MM.1S (cell line): ENCODE results near the gene C12orf56.
A peak's percentile ranks its signal among the peaks of the same experiment; 100 is the strongest.
"Not testable (repeated sequence)": the region's sequence is repeated elsewhere in the genome, so short reads cannot be mapped to it uniquely, and the experiment has no call there.

ENCODE experiments used
- DNase-seq: peaks from one replicate; pipeline ENCODE4 v3.0.0-alpha.2; 2015
- H2AFZ ChIP-seq: fragments of 300-600 bp; sonication (generic); 2 replicates; pipeline ENCODE4 v1.6.0; 2016; ENCODE audit warnings: antibody characterized with exemption, low read length
- H3F3A ChIP-seq: fragments of 300-600 bp; sonication (generic); 2 replicates; pipeline ENCODE4 v1.6.1; 2016; ENCODE audit warnings: mild to moderate bottlenecking, antibody characterized with exemption, low read length, moderate library complexity, mixed read lengths; ENCODE audit not compliant: insufficient read depth
- H3K27ac ChIP-seq: fragments of 300-600 bp; sonication (generic); 2 replicates; pipeline ENCODE4 v1.5.1; 2016; ENCODE audit warnings: mild to moderate bottlenecking, low read length
- H3K27me3 ChIP-seq: fragments of 300-600 bp; sonication (generic); replicated peaks from 2 replicates; pipeline ENCODE4 v1.6.0; 2016; ENCODE audit warnings: low read length; ENCODE audit not compliant: insufficient read depth
- H3K36me3 ChIP-seq: fragments of 300-600 bp; sonication (generic); replicated peaks from 2 replicates; pipeline ENCODE4 v1.6.1; 2016; ENCODE audit warnings: mild to moderate bottlenecking, low read length, mixed read lengths; ENCODE audit not compliant: insufficient read depth
- H3K4me1 ChIP-seq: fragments of 300-600 bp; sonication (generic); 2 replicates; pipeline ENCODE4 v1.6.1; 2016; ENCODE audit warnings: low read length, mixed read lengths
- H3K4me2 ChIP-seq: fragments of 300-600 bp; sonication (generic); 2 replicates; pipeline ENCODE4 v1.6.0; 2016; ENCODE audit warnings: low read depth, low read length
- H3K4me3 ChIP-seq: fragments of 300-600 bp; sonication (generic); 2 replicates; pipeline ENCODE4 v1.5.1; 2016; ENCODE audit warnings: low read length, mixed read lengths
- H3K79me2 ChIP-seq: fragments of 300-600 bp; sonication (generic); 2 replicates; pipeline ENCODE4 v1.6.1; 2016; ENCODE audit warnings: mixed run types, low read length, mixed read lengths
- H3K9ac ChIP-seq: fragments of 300-600 bp; sonication (generic); 2 replicates; pipeline ENCODE4 v1.6.1; 2016; ENCODE audit warnings: low read length, mixed read lengths
- H3K9me2 ChIP-seq: fragments of 300-600 bp; sonication (generic); replicated peaks from 2 replicates; pipeline ENCODE4 v1.6.1; 2016; ENCODE audit warnings: mild to moderate bottlenecking, low read length, mixed read lengths; ENCODE audit not compliant: insufficient read depth
- H3K9me3 ChIP-seq: fragments of 300-600 bp; sonication (generic); replicated peaks from 2 replicates; pipeline ENCODE4 v1.6.1; 2016; ENCODE audit warnings: mild to moderate bottlenecking, low read length, mixed read lengths; ENCODE audit not compliant: insufficient read depth
- H4K20me1 ChIP-seq: fragments of 300-600 bp; sonication (generic); 2 replicates; pipeline ENCODE4 v1.6.1; 2016; ENCODE audit warnings: mild to moderate bottlenecking, low read length, moderate library complexity, mixed read lengths; ENCODE audit not compliant: insufficient read depth
- CTCF ChIP-seq: fragments of 300-600 bp; sonication (generic); IDR thresholded peaks from 2 replicates; pipeline ENCODE4 v1.5.1; 2016; ENCODE audit warnings: antibody characterized with exemption, low read length, mixed read lengths
- EZH2 ChIP-seq: fragments of 300-600 bp; sonication (generic); optimal IDR thresholded peaks from 2 replicates; pipeline ENCODE3; 2017; ENCODE audit warnings: low read depth, mild to moderate bottlenecking, antibody characterized with exemption, low read length, mixed read lengths
- EZH2phosphoT487 ChIP-seq: fragments of 300-600 bp; sonication (generic); IDR thresholded peaks from 2 replicates; pipeline ENCODE4 v1.6.1; 2018; ENCODE audit warnings: antibody characterized with exemption, low read length

Gene C12orf56

DNA sequence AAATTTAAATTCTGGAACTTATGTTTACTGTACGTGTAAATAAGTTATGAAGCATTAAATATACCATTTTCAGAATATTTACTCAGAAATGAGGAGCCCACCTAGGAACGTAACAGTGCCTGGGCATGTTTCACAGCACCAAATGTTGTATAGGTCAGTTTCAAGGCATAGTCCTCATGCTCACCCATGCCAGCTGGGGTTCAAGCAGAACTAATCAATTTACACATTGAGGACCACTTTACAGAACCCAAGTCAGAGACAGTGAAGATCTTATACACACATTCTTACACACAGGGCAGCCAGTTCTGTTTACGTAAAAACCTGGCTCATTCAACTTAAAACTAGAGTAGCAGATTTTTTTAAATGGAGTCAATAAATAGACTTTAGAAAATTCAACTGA is 170.5 kb downstream of the C12orf56 start:
- DNase-seq, result no peak
- peak overlapping the region; percentile 51; the same call in 1 of the 2 replicates for H3K4me2 ChIP-seq
- no peaks in the 10 kb centered on the region for H3K9me2 ChIP-seq
- H3K9ac ChIP-seq, result no peak overlapping the region
- peaks cover 12% of the 10 kb centered on the region for H3K4me1 ChIP-seq
- peaks cover 19% of the 10 kb centered on the region for H3K79me2 ChIP-seq
- H3K27ac ChIP-seq, result no peak overlapping the region
- H3F3A ChIP-seq, result peaks cover 13% of the 10 kb centered on the region; the same call in 1 of the 2 replicates
- TF ChIP-seq CTCF, result no peak
- no peak for TF ChIP-seq EZH2
- no peak for TF ChIP-seq EZH2phosphoT487
- H2AFZ ChIP-seq, result no peak overlapping the region
- H3K27me3 ChIP-seq, result no peaks in the 10 kb centered on the region
- H3K9me3 ChIP-seq, result no peaks in the 10 kb centered on the region
- no peaks in the 10 kb centered on the region for H3K36me3 ChIP-seq
- H4K20me1 ChIP-seq, result no peaks in the 10 kb centered on the region
- no peak overlapping the region for H3K4me3 ChIP-seq

GRCh38 chr12:64219145-64219544 is 171.4 kb downstream of the C12orf56 start:
- Histone ChIP-seq H3K27me3 (no peaks in the 10 kb centered on the region), H2AFZ (no peak overlapping the region), H3K4me3 (no peak overlapping the region; the same call in 1 of the 2 replicates), H3K4me1 (peaks cover 12% of the 10 kb centered on the region), H3F3A (peaks cover 13% of the 10 kb centered on the region; the same call in 1 of the 2 replicates), H3K9me3 (no peaks in the 10 kb centered on the region), H3K4me2 (peak overlapping the region; percentile 51), H3K79me2 (peaks cover 19% of the 10 kb centered on the region), H3K9me2 (no peaks in the 10 kb centered on the region), H4K20me1 (no peaks in the 10 kb centered on the region), H3K9ac (no peak overlapping the region), H3K27ac (peak overlapping the region; percentile 29; the same call in 1 of the 2 replicates), H3K36me3 (no peaks in the 10 kb centered on the region)
- no peak for DNase-seq
- TF ChIP-seq CTCF (no peak), EZH2 (no peak), EZH2phosphoT487 (no peak)

- H3K9ac ChIP-seq, result no peak overlapping the region
- H3K4me1 ChIP-seq, result peaks cover 12% of the 10 kb centered on the region
- peaks cover 19% of the 10 kb centered on the region for H3K79me2 ChIP-seq
- no peaks in the 10 kb centered on the region for H3K27me3 ChIP-seq
- DNase-seq, result peak; percentile 52
- peak overlapping the region; percentile 29; the same call in 1 of the 2 replicates for H3K27ac ChIP-seq
- H3K36me3 ChIP-seq, result no peaks in the 10 kb centered on the region
- no peak overlapping the region; the same call in 1 of the 2 replicates for H3K4me3 ChIP-seq
- no peaks in the 10 kb centered on the region for H3K9me3 ChIP-seq
- peaks cover 13% of the 10 kb centered on the region; the same call in 1 of the 2 replicates for H3F3A ChIP-seq
- H2AFZ ChIP-seq, result no peak overlapping the region
- TF ChIP-seq EZH2, result no peak
- TF ChIP-seq CTCF, result no peak
- TF ChIP-seq EZH2phosphoT487, result no peak
- peak overlapping the region; percentile 51 for H3K4me2 ChIP-seq
- no peaks in the 10 kb centered on the region for H4K20me1 ChIP-seq
- no peaks in the 10 kb centered on the region for H3K9me2 ChIP-seq
These were observed 172.0 kb downstream of the C12orf56 start for GRCh38 chr12:64218597-64218996.

GRCh38 chr12:64217643-64218042 is 172.9 kb downstream of the C12orf56 start:
- not testable (repeated sequence) for H3K9ac ChIP-seq, H3K9me2 ChIP-seq, H3K36me3 ChIP-seq, H3K27ac ChIP-seq, H4K20me1 ChIP-seq, H3K4me3 ChIP-seq, H3K4me2 ChIP-seq, H3K9me3 ChIP-seq, H2AFZ ChIP-seq, H3K27me3 ChIP-seq, DNase-seq
- H3F3A ChIP-seq, result peaks cover 13% of the 10 kb centered on the region; the same call in 1 of the 2 replicates
- peaks cover 12% of the 10 kb centered on the region for H3K4me1 ChIP-seq
- peaks cover 19% of the 10 kb centered on the region for H3K79me2 ChIP-seq
